ENCODE results near the gene CEMIP. TPM values are rescaled to one million over a fixed set of nuclear protein-coding genes. Genes with fewer than 3 reads are reported as not detected.
A peak's percentile ranks its signal among the peaks of the same experiment; 100 is the strongest.

The CEMIP gene
- total RNA-seq, 8 experiments from 2014 or later, result 0.32 to 121 (median 3.0) TPM

- WGBS, 10 experiments, result 79 to 100% (median 94%) methylated on average over 1 to 5 of the region's 8 CpGs; no CpG with 5 or more reads in 5 of the 10 experiments
- no peak for ATAC-seq (replicated peaks in 6 of 8)
- no peak overlapping the region for H3K27ac ChIP-seq
- in situ Hi-C loops (cut with MboI; ENCODE audit: low pct_unique_long_range_greater_than_20kb in 2 of 9, low sequenced_read_pairs in 9 of 9, unreplicated experiment in 9 of 9), result no loop called here
- no peak overlapping the region for H3K4me3 ChIP-seq
- peaks cover 0 to 3% of the 10 kb centered on the region in 2 donors for H3K4me1 ChIP-seq (replicated peaks in 1 of 2)
Observed at GRCh38 chr15:80870366-80870765, 91.2 kb downstream of the CEMIP start.

DNA sequence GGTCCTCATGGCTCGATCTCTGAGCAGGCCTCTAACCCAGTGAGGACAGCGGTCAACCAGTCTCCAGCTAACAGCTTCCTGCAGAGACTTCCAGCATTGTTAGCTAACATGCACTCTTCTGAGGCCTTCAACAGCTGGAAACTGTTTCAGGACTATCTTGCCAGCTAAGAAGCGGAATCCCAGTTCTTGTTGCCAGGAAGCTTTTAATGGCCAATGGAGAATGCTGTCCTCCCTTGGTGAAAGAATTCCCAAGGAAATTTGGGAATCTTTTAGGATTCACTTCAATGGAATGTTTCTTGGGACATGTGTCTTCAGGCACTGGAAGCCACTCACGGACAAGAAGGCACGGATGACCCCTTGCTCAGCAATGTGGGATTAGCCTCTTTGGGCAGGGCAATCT is 91.7 kb downstream of the CEMIP start:
- no peak for ATAC-seq (replicated peaks in 6 of 8)
- Histone ChIP-seq H3K4me1 (replicated peaks in 1 of 2) (peaks cover 3 to 9% of the 10 kb centered on the region in 2 donors), H3K27ac (no peak overlapping the region), H3K4me3 (no peak overlapping the region)
- WGBS, 10 experiments, result 54 to 100% (median 94%) methylated on average over 1 to 3 of the region's 5 CpGs; no CpG with 5 or more reads in 4 of the 10 experiments
- in situ Hi-C loops (cut with MboI; ENCODE audit: low pct_unique_long_range_greater_than_20kb in 2 of 9, low sequenced_read_pairs in 9 of 9, unreplicated experiment in 9 of 9), result no loop called here

DNA sequence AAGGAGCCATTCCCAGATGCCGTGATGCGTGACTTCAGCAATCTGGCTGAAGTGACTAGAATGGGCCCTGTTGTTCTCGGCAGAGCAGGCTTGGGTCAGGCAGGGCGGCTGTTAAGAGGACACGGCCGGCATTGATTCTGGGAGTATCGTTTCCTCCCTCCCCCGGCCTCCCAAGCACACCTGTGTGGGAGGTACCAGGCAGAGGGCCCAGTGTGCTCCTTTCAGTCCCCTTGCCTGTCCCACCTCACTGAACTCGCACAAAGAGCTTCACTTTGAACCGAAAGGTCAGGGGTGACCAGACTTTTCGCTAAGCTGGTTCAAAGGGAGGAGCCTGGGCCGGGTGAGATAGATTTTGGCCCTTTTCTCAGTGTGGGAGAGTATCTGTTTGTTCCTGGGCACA is 92.7 kb downstream of the CEMIP start:
- ATAC-seq (replicated peaks in 6 of 8), result no peak
- peaks cover 3 to 14% of the 10 kb centered on the region in 2 donors for H3K4me1 ChIP-seq (replicated peaks in 1 of 2)
- H3K27ac ChIP-seq, result no peak overlapping the region
- no peak overlapping the region for H3K4me3 ChIP-seq
- 80 to 100% (median 91%) methylated on average over 1 to 7 of the region's 12 CpGs; no CpG with 5 or more reads in 5 of the 10 experiments for WGBS, 10 experiments
- in situ Hi-C loops (cut with MboI; ENCODE audit: low pct_unique_long_range_greater_than_20kb in 2 of 9, low sequenced_read_pairs in 9 of 9, unreplicated experiment in 9 of 9), result no loop called here

DNA sequence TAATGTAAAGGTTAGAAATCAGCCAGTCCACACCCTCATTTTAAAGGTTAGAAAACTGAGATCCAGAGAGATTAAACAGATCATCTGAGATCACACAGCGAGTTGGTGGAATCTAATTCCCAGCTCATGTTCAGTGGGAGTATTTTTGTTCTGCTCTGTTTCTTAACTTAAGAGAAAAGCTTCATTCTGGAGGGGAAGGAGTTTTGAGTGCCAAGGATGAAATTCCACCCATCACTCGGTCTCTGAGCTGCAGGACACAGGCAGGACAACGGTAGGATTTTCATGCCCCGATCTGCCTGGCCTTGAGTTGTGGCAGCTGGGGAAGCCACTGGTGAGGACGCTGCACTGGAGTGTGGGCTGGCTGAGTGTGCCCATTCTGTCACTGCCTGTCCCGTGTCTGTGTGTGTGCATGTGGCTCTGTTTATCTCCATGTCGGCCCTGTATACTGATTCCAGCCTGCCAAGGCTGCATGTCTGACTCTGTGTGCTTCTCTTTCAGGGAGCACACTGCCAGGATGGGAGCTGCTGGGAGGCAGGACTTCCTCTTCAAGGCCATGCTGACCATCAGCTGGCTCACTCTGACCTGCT is 94.3 kb downstream of the CEMIP start:
- in situ Hi-C loops (cut with MboI; ENCODE audit: low pct_unique_long_range_greater_than_20kb in 2 of 9, low sequenced_read_pairs in 9 of 9, unreplicated experiment in 9 of 9), result no loop called here
- 0 to 100% (median 70%) methylated on average over 1 to 6 of the region's 7 CpGs; no CpG with 5 or more reads in 3 of the 10 experiments for WGBS, 10 experiments
- no peak for ATAC-seq (replicated peaks in 6 of 8)
- Histone ChIP-seq H3K4me3 (no peak overlapping the region), H3K4me1 (replicated peaks in 1 of 2) (peaks cover 3 to 14% of the 10 kb centered on the region in 2 donors), H3K27ac (no peak overlapping the region)

- ATAC-seq (replicated peaks in 6 of 8), result peak in 5 of 8 experiments; percentile 64 to 86 (median 71)
Observed at GRCh38 chr15:80875568-80876347, 96.6 kb downstream of the CEMIP start.

DNA sequence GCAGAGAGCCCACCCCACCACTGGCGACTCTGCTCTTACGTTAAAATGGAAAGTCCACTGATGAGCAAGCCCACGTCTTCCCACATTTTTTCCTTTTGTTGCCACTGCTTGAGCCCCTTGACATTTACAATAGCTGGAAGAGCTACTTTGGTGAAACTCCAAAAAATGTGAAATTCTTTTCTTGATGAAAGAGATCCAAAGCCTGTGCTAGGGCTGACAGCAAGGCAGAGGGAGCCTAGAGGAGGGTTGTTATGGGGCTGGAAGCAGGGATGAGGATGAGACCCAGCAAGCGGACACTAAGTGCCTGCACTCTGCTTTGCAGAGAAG is 97.1 kb downstream of the CEMIP start:
- ATAC-seq (replicated peaks in 6 of 8), result no peak
- 50 to 100% (median 88%) methylated on average over 1 to 4 of the region's 4 CpGs; no CpG with 5 or more reads in 6 of the 10 experiments for WGBS, 10 experiments
- H3K4me3 ChIP-seq, result no peak overlapping the region
- H3K27ac ChIP-seq, result no peak overlapping the region
- in situ Hi-C loops (cut with MboI; ENCODE audit: low pct_unique_long_range_greater_than_20kb in 2 of 9, low sequenced_read_pairs in 9 of 9, unreplicated experiment in 9 of 9), result no loop called here
- peaks cover 3 to 14% of the 10 kb centered on the region in 2 donors for H3K4me1 ChIP-seq (replicated peaks in 1 of 2)

More at GRCh38 chr15:80875568-80876347, 96.6 kb downstream of the CEMIP start:
- WGBS, 10 experiments, result 0 to 90% (median 33%) methylated on average over 1 to 5 of the region's 8 CpGs; no CpG with 5 or more reads in 2 of the 10 experiments
- in situ Hi-C loops (cut with MboI; ENCODE audit: low pct_unique_long_range_greater_than_20kb in 2 of 9, low sequenced_read_pairs in 9 of 9, unreplicated experiment in 9 of 9), result no loop called here
- Histone ChIP-seq H3K4me1 (replicated peaks in 1 of 2) (peaks cover 3 to 14% of the 10 kb centered on the region in 2 donors), H3K4me3 (no peak overlapping the region), H3K27ac (no peak overlapping the region)

DNA sequence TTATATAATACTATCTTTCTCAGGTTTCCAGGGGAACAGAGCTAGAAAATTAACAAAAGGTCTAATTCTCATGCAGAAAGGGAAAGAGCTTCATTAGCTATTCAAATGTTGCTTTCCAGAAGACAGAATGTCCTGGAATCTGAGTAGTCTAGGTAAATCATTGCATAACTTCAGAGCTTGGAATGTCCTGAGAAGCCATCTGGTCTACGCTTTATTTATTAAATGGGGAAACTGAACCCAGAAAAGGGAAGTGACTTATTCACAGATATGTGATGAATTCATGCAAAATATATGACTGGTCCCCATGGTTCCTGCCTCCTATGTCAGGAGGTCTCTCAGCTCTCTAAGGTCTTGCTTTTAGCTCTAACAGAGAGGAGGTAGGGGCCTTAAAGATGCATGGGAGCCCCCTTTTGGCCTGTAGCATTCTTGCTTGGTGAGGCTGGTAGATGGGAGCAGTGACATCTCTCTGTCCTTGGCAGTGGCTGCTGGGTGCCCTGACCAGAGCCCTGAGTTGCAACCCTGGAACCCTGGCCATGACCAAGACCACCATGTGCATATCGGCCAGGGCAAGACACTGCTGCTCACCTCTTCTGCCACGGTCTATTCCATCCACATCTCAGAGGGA is 99.2 kb downstream of the CEMIP start:
- in situ Hi-C loops (cut with MboI; ENCODE audit: low pct_unique_long_range_greater_than_20kb in 2 of 9, low sequenced_read_pairs in 9 of 9, unreplicated experiment in 9 of 9), result no loop called here
- Histone ChIP-seq H3K4me3 (no peak overlapping the region), H3K27ac (no peak overlapping the region), H3K4me1 (replicated peaks in 1 of 2) (peaks cover 3 to 14% of the 10 kb centered on the region in 2 donors)
- ATAC-seq (replicated peaks in 6 of 8), result peak in 4 of 8 experiments; percentile 17 to 54 (median 48)
- WGBS, 10 experiments, result 33 to 100% (median 86%) methylated on average over 1 to 3 of the region's 3 CpGs; no CpG with 5 or more reads in 3 of the 10 experiments

DNA sequence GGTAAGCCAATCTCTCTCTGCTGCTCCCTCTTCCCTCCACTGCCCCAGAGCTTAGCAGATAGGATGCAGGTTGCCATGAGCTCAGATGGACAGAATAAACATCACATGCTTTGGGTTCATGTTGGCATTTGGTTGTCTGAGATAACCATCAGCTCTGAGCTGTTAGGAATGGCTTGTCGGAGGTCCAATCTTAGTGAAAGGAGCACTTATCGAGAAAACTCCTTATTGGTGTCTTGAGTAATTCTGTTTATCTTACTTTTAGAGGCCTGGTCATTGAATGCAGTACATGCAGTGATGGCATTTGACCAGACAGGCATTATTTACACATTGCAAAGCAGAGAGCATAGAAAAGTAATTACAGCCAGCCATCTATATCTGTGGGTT is 99.7 kb downstream of the CEMIP start:
- ATAC-seq (replicated peaks in 6 of 8), result no peak
- no peak overlapping the region for H3K27ac ChIP-seq
- in situ Hi-C loops (cut with MboI; ENCODE audit: low pct_unique_long_range_greater_than_20kb in 2 of 9, low sequenced_read_pairs in 9 of 9, unreplicated experiment in 9 of 9), result no loop called here
- 60 to 100% (median 83%) methylated on average over 1 to 2 of the region's 2 CpGs; no CpG with 5 or more reads in 3 of the 10 experiments for WGBS, 10 experiments
- H3K4me3 ChIP-seq, result no peak overlapping the region
- H3K4me1 ChIP-seq (replicated peaks in 1 of 2), result peaks cover 3 to 14% of the 10 kb centered on the region in 2 donors

- Histone ChIP-seq H3K4me3 (no peak overlapping the region), H3K4me1 (replicated peaks in 1 of 2) (peaks cover 3 to 14% of the 10 kb centered on the region in 2 donors), H3K27ac (no peak overlapping the region)
- ATAC-seq (replicated peaks in 6 of 8), result no peak
- WGBS, 10 experiments, result 0 to 100% (median 86%) methylated on average over 1 to 2 of the region's 3 CpGs; no CpG with 5 or more reads in 2 of the 10 experiments
- in situ Hi-C loops (cut with MboI; ENCODE audit: low pct_unique_long_range_greater_than_20kb in 2 of 9, low sequenced_read_pairs in 9 of 9, unreplicated experiment in 9 of 9), result no loop called here
Observed at GRCh38 chr15:80880086-80880485, 100.9 kb downstream of the CEMIP start.

GRCh38 chr15:80883641-80884040 is 104.5 kb downstream of the CEMIP start:
- in situ Hi-C loops (cut with MboI; ENCODE audit: low pct_unique_long_range_greater_than_20kb in 2 of 9, low sequenced_read_pairs in 9 of 9, unreplicated experiment in 9 of 9), result no loop called here
- no peak for ATAC-seq (replicated peaks in 6 of 8)
- H3K27ac ChIP-seq, result no peak overlapping the region
- no peaks in the 10 kb centered on the region for H3K4me1 ChIP-seq (replicated peaks in 1 of 2)
- no peak overlapping the region for H3K4me3 ChIP-seq
- WGBS, 10 experiments, result 72 to 100% (median 91%) methylated on average over 1 to 2 of the region's 2 CpGs; no CpG with 5 or more reads in 4 of the 10 experiments

DNA sequence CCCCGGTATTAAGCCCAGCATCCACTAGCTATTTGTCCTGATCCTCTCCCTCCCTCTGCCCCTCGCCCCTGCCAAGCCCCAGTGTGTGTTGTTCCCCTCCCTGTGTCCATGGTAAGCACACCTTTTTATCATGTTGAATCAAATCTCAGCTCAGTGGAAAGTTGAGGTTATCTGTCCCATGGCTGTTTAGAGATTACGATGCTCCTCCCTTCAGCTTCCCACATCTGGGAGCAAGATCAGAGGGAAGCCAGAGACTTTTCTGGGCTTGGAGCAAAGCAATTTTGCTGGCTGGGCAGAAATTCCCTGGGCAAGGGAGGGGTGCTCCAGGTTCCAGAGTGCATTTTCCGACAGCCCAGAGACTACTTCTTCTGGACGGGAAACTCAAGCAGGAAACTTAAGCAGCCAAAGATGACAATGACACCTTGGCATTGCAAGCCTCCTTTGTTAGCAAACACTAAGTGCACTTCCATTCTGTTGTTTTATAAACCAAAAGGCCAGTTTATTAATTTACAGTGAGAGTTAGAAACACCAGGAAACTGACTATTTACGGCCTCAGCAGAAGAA is 105.9 kb downstream of the CEMIP start:
- in situ Hi-C loops (cut with MboI; ENCODE audit: low pct_unique_long_range_greater_than_20kb in 2 of 9, low sequenced_read_pairs in 9 of 9, unreplicated experiment in 9 of 9), result no loop called here
- Histone ChIP-seq H3K4me3 (no peak overlapping the region), H3K27ac (no peak overlapping the region), H3K4me1 (replicated peaks in 1 of 2) (no peaks in the 10 kb centered on the region)
- ATAC-seq (replicated peaks in 6 of 8), result no peak
- 58 to 100% (median 75%) methylated on average over 1 to 3 of the region's 6 CpGs; no CpG with 5 or more reads in 4 of the 10 experiments for WGBS, 10 experiments

DNA sequence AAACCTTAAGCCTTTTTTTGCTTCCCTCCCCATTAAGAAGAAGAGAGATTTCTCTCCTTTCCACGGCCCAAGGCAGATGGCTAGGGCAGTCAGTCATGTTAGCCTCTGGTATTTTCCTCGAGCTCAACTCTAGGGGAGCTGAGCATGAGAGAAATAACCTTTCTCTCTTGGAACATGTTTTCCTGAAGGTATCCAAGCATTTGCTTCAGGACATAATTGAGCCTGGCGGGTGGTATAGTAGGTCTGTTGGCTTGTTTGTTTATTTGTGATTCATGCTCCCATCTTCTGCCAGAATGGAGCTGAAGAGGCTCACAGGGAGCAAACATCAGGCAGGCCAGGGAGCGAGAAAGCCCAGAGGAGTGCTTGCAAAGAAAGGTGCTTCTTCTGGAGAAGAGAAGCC is 108.0 kb downstream of the CEMIP start:
- Histone ChIP-seq H3K27ac (no peak overlapping the region), H3K4me3 (no peak overlapping the region), H3K4me1 (replicated peaks in 1 of 2) (no peaks in the 10 kb centered on the region)
- in situ Hi-C loops (cut with MboI; ENCODE audit: low pct_unique_long_range_greater_than_20kb in 2 of 9, low sequenced_read_pairs in 9 of 9, unreplicated experiment in 9 of 9), result no loop called here
- no peak for ATAC-seq (replicated peaks in 6 of 8)
- WGBS, 10 experiments, result 56 to 100% (median 69%) methylated on average over 1 to 3 of the region's 4 CpGs; no CpG with 5 or more reads in 2 of the 10 experiments

DNA sequence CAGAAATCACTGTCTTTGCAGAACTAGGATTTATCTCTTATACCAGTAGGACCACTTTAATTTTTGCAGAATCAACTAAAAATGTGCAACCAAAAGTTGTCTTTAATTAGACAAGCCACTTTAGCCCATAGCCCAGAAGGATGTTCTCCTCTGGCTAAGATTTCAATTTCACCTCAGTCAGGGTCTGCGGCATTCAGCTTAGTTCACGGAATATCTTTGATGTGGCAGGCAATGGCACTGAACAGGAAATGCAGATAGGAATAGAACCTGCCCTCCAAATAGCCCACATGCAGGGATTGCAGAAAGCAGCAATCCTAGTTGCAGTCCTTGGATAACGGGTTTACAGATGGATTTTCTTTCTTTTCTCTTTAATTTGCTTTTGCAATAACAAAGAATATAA is 109.7 kb downstream of the CEMIP start:
- no peak for ATAC-seq (replicated peaks in 6 of 8)
- Histone ChIP-seq H3K4me3 (no peak overlapping the region), H3K27ac (no peak overlapping the region), H3K4me1 (replicated peaks in 1 of 2) (no peaks in the 10 kb centered on the region)
- in situ Hi-C loops (cut with MboI; ENCODE audit: low pct_unique_long_range_greater_than_20kb in 2 of 9, low sequenced_read_pairs in 9 of 9, unreplicated experiment in 9 of 9), result no loop called here
- 43 to 100% (median 91%) methylated on average over 1 to 3 of the region's 3 CpGs; no CpG with 5 or more reads in 2 of the 10 experiments for WGBS, 10 experiments

Measured in motor neuron (in vitro differentiated cells).